ENCODE measurements around the gene PLSCR5. TPM values are rescaled to one million over a fixed set of nuclear protein-coding genes. Genes with fewer than 3 reads are reported as not detected.

PLSCR5 gene
- total RNA-seq (2014; rRNA removed; shearing (Covaris generic)) = not detected in 2 replicates

DNA sequence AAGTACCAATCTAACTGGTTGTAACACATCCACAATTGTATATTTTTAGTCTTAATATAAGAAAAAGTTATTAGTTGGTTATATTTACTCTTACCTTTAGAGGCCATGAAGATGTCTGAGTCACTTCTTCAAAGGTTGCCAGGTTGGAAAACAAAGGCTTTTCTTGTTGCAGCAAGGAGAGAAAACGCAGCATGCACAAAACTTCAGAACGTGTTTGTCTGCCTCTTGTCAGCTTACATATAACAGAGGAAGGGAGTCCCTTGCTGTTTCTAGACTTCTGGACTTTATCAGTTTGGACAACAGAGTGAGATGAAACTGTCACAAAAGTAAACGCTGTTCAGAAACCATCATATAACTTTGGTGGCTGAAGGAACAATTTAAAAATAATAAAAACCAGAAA lies at the start of gene PLSCR5:
TSS of gene PLSCR5 (minus strand) at position 241 of the 400 bp plus-strand sequence. CDS start at position 107, 134 bp downstream.
- in situ Hi-C loops (cut with HindIII; ENCODE audit: low sequenced_read_pairs) = no loop called here

DNA sequence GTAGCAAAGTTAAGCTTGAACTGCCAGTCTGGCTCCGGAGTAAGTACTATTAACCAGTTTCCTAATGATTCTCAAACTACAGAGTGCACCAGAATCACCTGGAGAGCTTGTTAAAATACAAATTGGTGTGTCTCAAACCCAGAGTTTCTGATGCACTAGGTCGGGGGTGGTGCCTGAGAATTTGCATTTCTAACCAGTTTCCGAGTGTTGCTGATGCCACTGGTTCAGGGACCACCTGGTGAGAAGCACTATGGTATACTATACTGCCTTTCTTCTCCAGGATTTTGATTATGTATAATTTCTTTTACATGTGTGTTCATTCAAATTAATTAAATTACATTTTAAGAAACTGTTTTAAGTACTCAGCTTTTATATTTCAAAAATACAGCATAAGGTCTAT lies 48.8 kb upstream of the PLSCR5 start:
- in situ Hi-C loops (cut with HindIII; ENCODE audit: low sequenced_read_pairs) = no loop called here
- DNase-seq (ENCODE audit: low spot score) = no peak

More for the DNA sequence above, at the start of gene PLSCR5:
- no peak for DNase-seq (ENCODE audit: low spot score)

DNA sequence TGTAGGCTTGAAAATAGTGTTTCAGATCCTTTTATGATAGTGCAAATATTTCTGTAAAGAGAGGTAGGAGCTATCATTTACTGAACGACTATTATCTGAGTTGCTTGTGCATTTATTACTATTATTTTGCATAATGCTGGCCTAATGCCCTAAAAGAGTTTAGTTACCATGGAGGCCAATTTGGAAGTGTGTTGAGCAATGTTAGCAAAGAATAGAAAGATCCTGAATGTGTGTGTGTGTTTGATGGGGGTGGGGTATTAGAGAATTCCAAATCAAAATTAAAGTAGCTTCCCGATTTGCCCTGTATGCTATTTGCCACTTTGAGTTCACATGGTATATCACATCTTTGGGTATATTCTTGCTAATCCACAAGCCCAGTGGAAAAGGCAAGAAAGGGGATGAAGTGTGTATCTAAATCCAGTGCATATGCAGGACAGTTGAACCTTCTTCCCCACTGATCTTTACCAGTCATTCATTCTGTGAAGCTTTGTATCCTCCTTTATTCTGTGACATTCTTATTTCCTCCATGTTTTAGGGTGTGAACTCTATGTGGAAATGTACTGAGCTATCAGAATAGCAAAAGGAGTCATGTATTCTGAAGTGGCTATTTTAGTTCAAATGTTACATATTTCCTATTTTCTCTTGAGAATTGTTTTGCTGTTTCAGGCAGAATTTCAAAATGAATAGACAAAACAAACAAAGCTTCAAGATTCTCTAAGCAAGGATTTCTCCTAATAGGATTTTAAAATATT lies 45.7 kb upstream of the PLSCR5 start:
- in situ Hi-C loops (cut with HindIII; ENCODE audit: low sequenced_read_pairs) = no loop called here
- no peak for DNase-seq (ENCODE audit: low spot score)

DNA sequence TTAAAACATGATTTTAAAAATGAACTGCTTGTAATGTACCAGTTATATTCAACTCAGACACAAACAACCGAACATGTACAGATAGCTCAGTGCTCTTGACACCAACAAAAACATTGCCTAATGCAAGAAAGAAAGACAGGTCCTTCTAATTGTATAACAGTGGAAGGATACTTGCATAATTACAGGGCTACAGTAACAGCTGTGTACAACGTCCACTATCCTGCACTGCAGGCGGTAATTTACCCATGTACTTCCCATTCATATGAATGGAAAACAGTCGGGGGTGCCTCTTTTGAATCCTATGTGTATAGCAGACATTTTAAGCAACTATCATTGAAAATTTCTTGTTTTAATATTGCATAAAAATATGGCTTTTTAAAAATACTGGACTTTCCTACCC lies 41.1 kb upstream of the PLSCR5 start:
- no peak for DNase-seq (ENCODE audit: low spot score)
- in situ Hi-C loops (cut with HindIII; ENCODE audit: low sequenced_read_pairs) = no loop called here

- in situ Hi-C loops (cut with HindIII; ENCODE audit: low sequenced_read_pairs) = no loop called here
- DNase-seq (ENCODE audit: low spot score) = peak; percentile 76
Measured at GRCh38 chr3:146640955-146641867, 36.1 kb upstream of the PLSCR5 start.

DNA sequence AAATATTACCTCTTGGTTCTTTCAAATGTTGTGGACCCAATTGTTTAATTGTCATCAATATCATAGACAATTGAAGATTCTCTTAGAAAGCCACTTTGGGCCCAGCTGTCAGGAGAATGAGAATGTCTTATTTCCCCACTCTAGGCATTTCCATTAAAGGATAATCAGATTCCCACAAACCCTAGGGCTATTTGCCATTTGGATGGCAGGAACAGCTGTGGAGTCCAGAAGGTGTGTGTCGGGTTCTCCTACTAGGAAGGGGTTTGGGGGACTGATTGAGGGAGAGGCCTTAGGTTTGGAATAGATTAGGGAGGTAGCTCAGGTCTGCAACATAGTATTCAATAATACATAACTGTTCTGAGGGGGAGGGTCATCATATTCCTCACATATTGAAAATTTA lies 35.2 kb upstream of the PLSCR5 start:
- in situ Hi-C loops (cut with HindIII; ENCODE audit: low sequenced_read_pairs) = no loop called here
- DNase-seq (ENCODE audit: low spot score) = peak; percentile 36

GRCh38 chr3:146638718-146639117 lies 33.6 kb upstream of the PLSCR5 start:
- DNase-seq (ENCODE audit: low spot score) = no peak
- in situ Hi-C loops (cut with HindIII; ENCODE audit: low sequenced_read_pairs) = no loop called here

DNA sequence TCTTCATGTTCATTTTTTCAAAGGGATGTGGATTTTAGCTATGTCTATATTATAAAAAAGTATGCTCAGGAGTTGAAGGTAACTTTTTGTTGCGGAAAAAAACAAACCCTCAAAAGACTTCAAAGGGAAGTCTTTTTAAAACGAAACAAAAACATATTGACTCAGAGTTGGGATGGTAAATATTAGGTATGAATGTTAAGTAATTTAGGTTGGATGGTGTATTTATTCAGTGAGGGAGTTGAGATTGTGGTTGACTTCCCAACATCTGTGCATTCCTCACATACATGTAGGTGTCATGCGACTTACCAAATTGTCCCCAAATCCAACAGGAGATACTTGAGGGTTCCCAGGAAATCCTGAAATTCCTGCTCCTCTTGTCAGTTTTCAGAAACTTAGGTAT lies 32.7 kb upstream of the PLSCR5 start:
- DNase-seq (ENCODE audit: low spot score) = no peak
- in situ Hi-C loops (cut with HindIII; ENCODE audit: low sequenced_read_pairs) = no loop called here

DNA sequence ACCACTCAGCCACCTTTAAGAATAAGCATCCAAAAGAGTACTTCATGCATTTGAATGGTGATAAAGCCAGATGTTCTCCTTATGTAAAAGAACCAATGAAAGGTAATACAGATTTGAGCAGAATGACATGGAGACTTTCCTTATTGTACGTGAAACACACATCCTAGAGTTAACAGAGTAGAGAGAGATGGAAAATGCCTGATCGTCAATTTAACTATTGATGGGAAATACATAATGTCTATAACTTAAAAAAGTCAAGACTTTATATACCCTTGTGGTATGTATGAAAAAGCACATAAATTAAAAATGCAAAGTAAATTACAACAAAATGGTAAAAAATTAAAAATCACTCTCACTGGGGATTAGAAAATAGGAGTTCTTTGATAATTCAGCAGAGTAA lies 31.7 kb upstream of the PLSCR5 start:
- no peak for DNase-seq (ENCODE audit: low spot score)
- in situ Hi-C loops (cut with HindIII; ENCODE audit: low sequenced_read_pairs) = no loop called here

GRCh38 chr3:146634346-146634745 lies 29.2 kb upstream of the PLSCR5 start:
- in situ Hi-C loops (cut with HindIII; ENCODE audit: low sequenced_read_pairs) = no loop called here
- DNase-seq (ENCODE audit: low spot score) = no peak

DNA sequence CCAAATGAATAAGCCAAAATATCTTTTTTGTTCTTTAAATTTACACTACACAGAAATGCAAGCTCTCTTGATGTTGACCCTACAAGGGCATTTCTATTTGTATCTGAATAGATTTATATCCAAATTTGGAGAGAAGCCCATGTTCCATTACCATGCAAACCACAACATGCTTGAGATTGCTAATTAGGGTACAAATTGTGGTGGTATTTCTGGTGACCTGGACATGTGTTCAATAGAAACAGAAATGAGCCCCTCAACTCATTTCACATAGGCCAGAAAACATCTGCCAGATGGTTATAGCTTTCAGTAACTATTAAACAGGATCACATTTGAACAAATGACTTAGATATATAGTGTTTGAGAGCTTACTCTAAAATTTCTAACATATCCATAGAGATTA lies 23.5 kb upstream of the PLSCR5 start:
- in situ Hi-C loops (cut with HindIII; ENCODE audit: low sequenced_read_pairs) = no loop called here
- no peak for DNase-seq (ENCODE audit: low spot score)

GRCh38 chr3:146626403-146627122 lies 21.4 kb upstream of the PLSCR5 start:
- in situ Hi-C loops (cut with HindIII; ENCODE audit: low sequenced_read_pairs) = no loop called here
- DNase-seq (ENCODE audit: low spot score) = no peak

DNA sequence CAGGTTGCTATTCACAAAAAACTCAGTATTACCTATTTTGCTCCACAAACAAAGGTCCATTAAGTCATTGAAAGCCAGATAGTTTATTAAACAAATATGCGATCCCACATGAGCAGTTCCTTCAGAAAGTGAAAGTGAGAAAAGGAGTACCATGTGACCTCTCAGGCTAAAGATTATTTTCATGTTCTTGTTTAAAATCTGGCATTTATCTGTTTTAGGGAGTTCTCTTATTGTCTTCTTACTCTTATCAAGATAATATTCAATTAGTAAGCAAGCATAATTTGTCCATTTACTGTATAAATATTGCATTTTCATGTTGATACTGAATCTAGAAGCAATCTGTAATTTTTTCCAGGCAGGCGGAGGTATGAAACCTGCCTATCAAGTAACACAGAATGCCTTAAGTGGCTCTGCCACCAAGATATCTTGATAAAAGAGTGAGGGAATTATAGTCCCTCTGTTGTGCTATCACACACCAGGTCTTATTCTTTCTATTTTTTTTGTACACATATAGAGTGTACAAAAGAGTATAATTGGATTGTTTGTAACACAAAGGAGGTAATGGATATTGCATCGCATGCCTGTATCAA lies 20.1 kb upstream of the PLSCR5 start:
- no peak for DNase-seq (ENCODE audit: low spot score)
- in situ Hi-C loops (cut with HindIII; ENCODE audit: low sequenced_read_pairs) = no loop called here

DNA sequence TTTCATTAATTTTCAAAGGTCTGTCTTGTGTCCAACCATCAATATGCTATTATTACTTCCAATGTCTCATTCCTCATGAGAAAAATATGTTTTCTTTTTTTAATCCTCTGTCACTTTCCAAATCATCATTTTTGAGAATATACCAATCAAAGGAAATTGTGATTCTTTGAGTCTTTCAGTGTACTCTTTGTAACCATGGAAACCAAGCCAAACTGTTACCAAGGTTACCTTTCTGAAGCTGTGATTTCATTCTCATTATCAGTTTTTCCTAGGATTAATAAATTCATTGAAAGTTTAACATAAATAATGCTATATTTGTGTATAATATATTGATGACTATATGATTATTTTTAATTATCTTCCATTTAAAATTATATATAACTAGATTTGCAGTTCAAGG lies 16.6 kb upstream of the PLSCR5 start:
- in situ Hi-C loops (cut with HindIII; ENCODE audit: low sequenced_read_pairs) = no loop called here
- DNase-seq (ENCODE audit: low spot score) = no peak

DNA sequence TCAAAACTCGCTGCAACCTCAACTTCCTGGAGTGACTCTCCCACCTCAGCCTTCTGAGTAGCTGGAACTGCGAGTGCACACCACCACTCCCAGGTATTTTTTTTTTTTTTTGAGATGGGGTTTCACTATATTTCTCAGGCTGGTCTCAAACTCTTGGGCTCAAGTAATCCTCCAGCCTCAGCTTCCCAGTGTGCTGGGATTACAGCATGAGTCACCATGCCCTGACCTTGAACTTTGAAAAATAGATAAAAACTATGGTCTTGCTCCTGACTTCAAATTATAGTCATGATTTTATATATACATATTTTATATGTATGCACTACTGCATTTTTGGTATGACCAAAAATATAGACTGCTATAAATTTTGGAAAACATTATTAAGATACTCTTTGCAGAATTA lies 6.9 kb upstream of the PLSCR5 start:
- in situ Hi-C loops (cut with HindIII; ENCODE audit: low sequenced_read_pairs) = no loop called here
- no peak for DNase-seq (ENCODE audit: low spot score)

GRCh38 chr3:146611096-146611495 lies 6.0 kb upstream of the PLSCR5 start:
- in situ Hi-C loops (cut with HindIII; ENCODE audit: low sequenced_read_pairs) = no loop called here
- no peak for DNase-seq (ENCODE audit: low spot score)

DNA sequence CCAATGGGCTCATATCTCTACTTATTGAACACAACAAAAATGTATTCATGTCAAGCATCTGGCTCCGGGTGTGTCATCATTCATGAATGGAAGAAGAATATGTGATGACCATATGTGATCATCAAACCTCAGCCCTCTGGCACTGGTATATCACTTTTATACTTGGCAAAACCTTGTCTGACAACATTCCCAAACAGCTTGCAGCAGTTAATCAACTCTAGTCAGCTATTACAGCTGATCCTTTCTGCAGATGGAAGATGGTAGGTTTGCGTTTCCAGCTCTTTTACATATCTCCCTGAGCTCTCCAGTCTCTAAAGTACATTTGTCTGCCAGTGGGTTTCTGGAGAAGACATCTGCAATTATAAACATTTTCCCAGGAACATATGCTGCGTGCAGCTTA lies 6.6 kb downstream of the PLSCR5 start:
- no peak for DNase-seq (ENCODE audit: low spot score)
- in situ Hi-C loops (cut with HindIII; ENCODE audit: low sequenced_read_pairs) = no loop called here

DNA sequence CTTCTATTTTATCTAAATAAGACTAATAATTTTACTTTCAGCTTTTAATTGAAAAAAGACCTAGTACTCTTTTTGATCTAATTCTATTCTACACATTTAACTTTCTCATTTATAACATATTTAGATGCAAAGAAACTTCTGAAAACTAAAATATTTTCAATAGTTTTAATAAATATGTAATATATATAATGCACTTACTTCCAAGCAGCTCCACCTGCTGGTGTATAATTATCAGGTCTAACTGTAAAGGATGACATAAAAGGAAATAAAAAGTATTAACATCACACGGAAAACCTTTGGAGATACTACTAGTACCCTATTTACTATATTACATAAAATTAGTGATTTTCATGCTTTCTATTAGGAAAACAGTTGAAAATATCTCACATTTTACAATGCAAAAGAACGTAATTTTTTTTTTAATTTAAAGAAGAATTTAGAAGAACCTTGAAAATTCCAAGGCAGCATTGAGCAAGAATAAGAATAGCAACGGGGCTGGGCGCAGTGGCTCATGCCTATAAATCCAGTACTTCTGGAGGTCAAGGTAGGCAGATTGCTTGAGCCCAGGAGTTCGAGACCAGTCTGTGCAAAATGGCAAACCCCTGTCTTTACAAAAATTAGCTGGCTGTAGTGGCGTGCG lies 10.2 kb downstream of the PLSCR5 start:
- in situ Hi-C loops (cut with HindIII; ENCODE audit: low sequenced_read_pairs) = no loop called here
- no peak for DNase-seq (ENCODE audit: low spot score)

GRCh38 chr3:146593776-146594175 lies 11.4 kb downstream of the PLSCR5 start:
- in situ Hi-C loops (cut with HindIII; ENCODE audit: low sequenced_read_pairs) = no loop called here
- no peak for DNase-seq (ENCODE audit: low spot score)
